ENCODE results near the gene CASR. TPM values are rescaled to one million over a fixed set of nuclear protein-coding genes. Genes with fewer than 3 reads are reported as not detected.
A peak's percentile ranks its signal among the peaks of the same experiment; 100 is the strongest.

CASR gene
- total RNA-seq, 1 experiment from 2014 or later, result 0.02 TPM

GRCh38 chr3:122299872-122300460, 116.5 kb downstream of the CASR start:
- DNase-seq, result no peak
- no peak overlapping the region for H3K18ac ChIP-seq (ENCODE audit: insufficient read length, low read depth, low read length)
- no peak overlapping the region for H2BK12ac ChIP-seq (ENCODE audit: insufficient read length, low read depth, low read length)
- no peak overlapping the region for H3K27ac ChIP-seq (ENCODE audit: insufficient read length, low read depth, low read length)
- H4K8ac ChIP-seq (replicated peaks; ENCODE audit: insufficient read length, low read depth, low read length), result no peak overlapping the region
- no peak overlapping the region for H2BK20ac ChIP-seq (ENCODE audit: low read depth, low read length, poor library complexity, severe bottlenecking)
- no peak overlapping the region for H3K14ac ChIP-seq (ENCODE audit: insufficient read depth, low read length)
- no peaks in the 10 kb centered on the region for H3K9me3 ChIP-seq (ENCODE audit: control insufficient read depth, low read depth, low read length)
- H4K91ac ChIP-seq (ENCODE audit: insufficient read length, low read depth, low read length), result no peak overlapping the region
- no peak overlapping the region for H3K56ac ChIP-seq (ENCODE audit: insufficient read length, low read depth, low read length)
- H3T11ph ChIP-seq (ENCODE audit: low read length), result no peak overlapping the region
- H3K4ac ChIP-seq (ENCODE audit: low read depth, low read length), result no peak overlapping the region
- H3K27ac Mint-ChIP-seq, result no peak overlapping the region
- H3K79me1 ChIP-seq (ENCODE audit: insufficient read depth, low read depth, low read length, poor library complexity, severe bottlenecking), result no peaks in the 10 kb centered on the region
- H2BK15ac ChIP-seq (ENCODE audit: low read depth, low read length), result no peak overlapping the region
- no peak overlapping the region for H3K23ac ChIP-seq (ENCODE audit: insufficient read length, low read depth, low read length)
- H2AK5ac ChIP-seq (ENCODE audit: insufficient read length, low read length), result no peak overlapping the region
- H3K9ac ChIP-seq (ENCODE audit: extremely low read depth, insufficient read length, low read length), result no peak overlapping the region
- H3K27me3 ChIP-seq (ENCODE audit: insufficient read depth, low read length), result no peaks in the 10 kb centered on the region
- no peak overlapping the region for H2BK120ac ChIP-seq (ENCODE audit: low read depth, low read length, poor library complexity, severe bottlenecking)
- peaks cover 0 to 1% of the 10 kb centered on the region in 2 experiments; a peak in 1 of 5 replicates for H3K9me3 Mint-ChIP-seq
- H3K79me2 ChIP-seq (ENCODE audit: insufficient read depth, low read length), result no peaks in the 10 kb centered on the region
- H4K5ac ChIP-seq (ENCODE audit: insufficient read length, low read depth, low read length), result no peak overlapping the region
- no peaks in the 10 kb centered on the region for H3K27me3 Mint-ChIP-seq (ENCODE audit: low read depth)
- no CpG with 5 or more reads among the region's 12 CpGs for WGBS (ENCODE audit: extremely low coverage, insufficient read length, low lambda C conversion rate)
- H3K4me1 ChIP-seq (ENCODE audit: insufficient read depth, low read length), result no peaks in the 10 kb centered on the region
- no peaks in the 10 kb centered on the region; a peak in 1 of 7 replicates for H3K36me3 Mint-ChIP-seq (ENCODE audit: insufficient read depth in 1 of 3, low read depth in 3 of 3)
- H3K4me2 ChIP-seq (ENCODE audit: insufficient read depth, insufficient read length, low read length), result no peak overlapping the region
- no peaks in the 10 kb centered on the region for H3K23me2 ChIP-seq (ENCODE audit: insufficient read length, low read depth, low read length, poor library complexity, severe bottlenecking)
- H3K4me1 Mint-ChIP-seq, result no peaks in the 10 kb centered on the region
- no peaks in the 10 kb centered on the region for H4K20me1 ChIP-seq (ENCODE audit: control insufficient read depth, insufficient read depth, insufficient read length)
- TF ChIP-seq CTCF (conservative IDR thresholded peaks at IDR 0.05), result peak; percentile 89
- no peak overlapping the region for H3K4me3 Mint-ChIP-seq
- H2BK5ac ChIP-seq (ENCODE audit: insufficient read length, low read length), result no peak overlapping the region
- H2AFZ ChIP-seq (ENCODE audit: low read length), result no peak overlapping the region
